Natural killer cell treated with Interleukin-12 subunit alpha and Interleukin-12 subunit beta and Interleukin-15 and Interleukin-18, amount 100 ng/mL, for 72 hours (primary cell): ENCODE data around the gene RPL32. TPM values are rescaled to one million over a fixed set of nuclear protein-coding genes. Genes with fewer than 3 reads are reported as not detected.
"Not testable (repeated sequence)": the region's sequence is repeated elsewhere in the genome, so short reads cannot be mapped to it uniquely, and the experiment has no call there.

Experiments used
- ATAC-seq, 2 donors: fragments of 150-1000 bp; cut with Tn5 transposase in 1 of 2; sonication (Bioruptor Pico), chemical (Tn5 transposase) in 1 of 2; 2 replicates each; pipeline ENCODE4 v1.10.0; 2021
- DNase-seq: peaks from one replicate; pipeline ENCODE4 v3.0.0; 2022; ENCODE audit warnings: low spot score
- H3K27ac Mint-ChIP-seq, 2 donors: 1 replicate in 1 of 2; 2 replicates in 1 of 2; pipeline ENCODE4 v1.8.0; 2022; ENCODE audit warnings: mixed read lengths in 2 of 2, mild to moderate bottlenecking in 1 of 2, moderate library complexity in 1 of 2
- H3K27me3 Mint-ChIP-seq, 2 donors: 1 replicate in 1 of 2; 2 replicates in 1 of 2; pipeline ENCODE4 v1.8.0; 2022; ENCODE audit warnings: mixed read lengths in 2 of 2
- H3K36me3 Mint-ChIP-seq: one replicate; pipeline ENCODE4 v1.8.0; 2022; ENCODE audit warnings: mixed read lengths
- H3K4me1 Mint-ChIP-seq, 2 donors: 1 replicate in 1 of 2; 2 replicates in 1 of 2; pipeline ENCODE4 v1.8.0; 2022; ENCODE audit warnings: low read depth in 2 of 2, mixed read lengths in 2 of 2, mild to moderate bottlenecking in 1 of 2
- H3K4me3 Mint-ChIP-seq: one replicate; pipeline ENCODE4 v1.8.0; 2022; ENCODE audit warnings: mixed read lengths
- H3K9me3 Mint-ChIP-seq: 2 replicates; pipeline ENCODE4 v1.8.0; 2022; ENCODE audit warnings: mixed read lengths
- total RNA-seq, 2 donors: library from RNA; stranded (reverse); gene quantifications; one replicate each; pipeline ENCODE4 v1.2.3, GENCODE V29; 2022

Gene RPL32
- total RNA-seq, 2 donors from 2014 or later = 1,132 to 1,133 TPM

DNA sequence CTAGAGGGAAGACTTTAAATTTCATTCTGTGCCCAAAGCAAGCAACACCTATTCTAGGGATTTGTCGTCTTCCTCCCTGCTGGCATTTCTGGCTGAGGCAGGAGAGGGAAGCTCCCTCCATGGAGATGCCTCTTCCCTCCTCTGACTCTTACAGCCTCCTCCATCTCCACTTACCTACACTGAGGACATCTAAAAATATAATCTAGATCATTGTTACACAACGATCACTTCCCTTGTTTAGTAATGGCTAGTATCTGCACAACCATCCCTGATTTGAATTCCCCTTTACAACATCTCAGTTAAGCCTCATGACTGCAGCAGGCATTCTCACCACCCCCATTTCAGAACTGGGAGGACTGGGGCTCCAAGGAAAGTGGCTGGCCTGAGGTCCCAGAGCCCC lies 12.5 kb upstream of the RPL32 start:
- not testable (repeated sequence) for DNase-seq, H3K4me1 Mint-ChIP-seq, H3K4me3 Mint-ChIP-seq

DNA sequence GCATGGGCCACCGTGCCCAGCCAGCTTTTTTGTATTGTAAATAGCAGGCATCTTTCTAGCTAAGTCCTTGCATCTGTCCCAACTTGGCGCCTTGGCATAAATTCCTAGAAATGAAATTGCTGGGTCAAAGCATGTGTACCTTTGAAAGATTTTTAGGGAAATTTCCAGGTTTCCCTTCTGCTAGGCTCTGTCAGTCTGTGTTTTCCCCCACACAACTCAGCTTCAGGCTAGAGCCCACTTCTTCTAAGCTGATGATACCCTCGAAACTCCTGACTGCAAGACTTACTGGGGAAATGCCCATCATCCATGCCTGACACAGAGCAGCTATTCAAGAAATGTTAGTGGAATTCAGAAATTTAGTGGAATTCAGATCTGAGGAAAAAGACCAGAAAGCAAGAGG lies 10.8 kb upstream of the RPL32 start:
- Mint-ChIP-seq H3K4me3 (no peak overlapping the region), H3K9me3 (no peaks in the 10 kb centered on the region), H3K36me3 (no peaks in the 10 kb centered on the region), H3K27me3 (peaks cover 4 to 8% of the 10 kb centered on the region in 2 donors), H3K27ac (no peak overlapping the region), H3K4me1 (no peaks in the 10 kb centered on the region)
- ATAC-seq (no peak), DNase-seq (no peak)

More for the DNA sequence above, 12.5 kb upstream of the RPL32 start:
- H3K9me3 Mint-ChIP-seq, H3K27me3 Mint-ChIP-seq, ATAC-seq, H3K36me3 Mint-ChIP-seq, H3K27ac Mint-ChIP-seq: not testable (repeated sequence)

DNA sequence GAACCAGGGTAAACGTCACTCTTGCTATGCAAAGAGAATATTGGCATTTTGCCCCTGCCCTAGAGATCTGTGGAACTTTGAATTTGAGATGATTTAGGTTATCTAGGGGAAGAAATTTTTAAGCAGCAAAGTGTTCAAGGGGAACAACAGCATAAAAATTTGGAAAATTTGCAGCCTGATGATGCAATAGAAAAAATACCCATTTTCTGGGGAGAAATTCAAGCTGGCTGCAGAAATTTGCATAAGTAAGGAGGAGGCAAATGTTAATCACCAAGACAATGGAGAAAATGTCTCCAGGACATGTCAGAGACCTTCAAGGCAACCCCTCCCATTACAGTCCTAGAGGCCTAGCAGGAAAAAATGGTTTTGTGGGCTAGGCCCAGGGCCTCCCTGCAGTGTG lies 4.4 kb upstream of the RPL32 start:
- H3K27me3 Mint-ChIP-seq = no peaks in the 10 kb centered on the region
- H3K9me3 Mint-ChIP-seq = no peaks in the 10 kb centered on the region
- H3K36me3 Mint-ChIP-seq = peaks cover under 1% of the 10 kb centered on the region
- peaks cover 1 to 4% of the 10 kb centered on the region in 2 donors for H3K4me1 Mint-ChIP-seq
- ATAC-seq (no peak), DNase-seq (no peak)
- no peak overlapping the region for H3K4me3 Mint-ChIP-seq
- H3K27ac Mint-ChIP-seq = no peak overlapping the region

DNA sequence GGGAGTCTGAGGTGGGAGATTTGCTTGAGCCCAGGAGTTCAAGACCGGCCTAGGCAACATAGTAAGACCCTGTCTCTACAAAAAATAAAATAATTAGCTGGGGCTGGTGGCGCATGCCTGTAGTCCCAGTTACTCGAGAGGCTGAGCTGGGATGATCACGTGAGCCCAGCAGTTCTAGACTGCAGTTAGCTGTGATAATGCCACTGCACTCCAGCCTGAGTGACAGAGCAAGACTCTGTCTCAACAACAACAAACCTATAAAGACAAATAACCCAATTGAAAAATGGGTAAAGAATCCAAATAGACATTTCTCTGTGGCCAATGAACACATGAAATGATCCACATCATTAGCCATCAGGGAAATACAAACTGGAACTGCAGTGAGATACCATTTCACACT lies 1.1 kb upstream of the RPL32 start:
- no peaks in the 10 kb centered on the region for H3K27me3 Mint-ChIP-seq
- H3K27ac Mint-ChIP-seq = peak overlapping the region; percentile 99 to 100
- no peaks in the 10 kb centered on the region for H3K9me3 Mint-ChIP-seq
- peaks cover 30% of the 10 kb centered on the region for H3K36me3 Mint-ChIP-seq
- no peak for DNase-seq
- peak overlapping the region; percentile 93 for H3K4me3 Mint-ChIP-seq
- ATAC-seq = no peak
- H3K4me1 Mint-ChIP-seq = peaks cover 35 to 36% of the 10 kb centered on the region in 2 donors

DNA sequence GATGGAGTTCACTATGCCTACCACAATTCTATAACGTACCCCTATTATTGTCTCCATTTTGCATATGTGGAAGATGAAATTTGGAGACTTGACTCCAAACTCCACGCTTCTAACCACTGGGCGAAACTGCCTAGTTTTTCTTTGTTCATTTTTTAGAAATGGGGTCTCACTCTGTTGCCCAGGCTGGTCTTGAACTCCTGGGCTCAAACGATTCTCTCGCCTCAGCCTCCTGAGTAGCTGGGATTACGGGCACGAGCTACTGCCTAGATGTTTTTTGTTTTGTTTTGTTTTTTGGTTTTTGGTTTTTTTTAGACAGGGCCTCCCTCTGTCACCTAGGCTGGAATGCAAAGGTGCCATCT lies 584 bp upstream of the RPL32 start:
- ATAC-seq = no peak
- DNase-seq = no peak
- Mint-ChIP-seq H3K36me3 (peaks cover 35% of the 10 kb centered on the region), H3K4me3 (peak overlapping the region; percentile 93), H3K9me3 (no peaks in the 10 kb centered on the region), H3K27ac (peak overlapping the region; percentile 99 to 100), H3K27me3 (no peaks in the 10 kb centered on the region), H3K4me1 (peaks cover 40 to 41% of the 10 kb centered on the region in 2 donors)

DNA sequence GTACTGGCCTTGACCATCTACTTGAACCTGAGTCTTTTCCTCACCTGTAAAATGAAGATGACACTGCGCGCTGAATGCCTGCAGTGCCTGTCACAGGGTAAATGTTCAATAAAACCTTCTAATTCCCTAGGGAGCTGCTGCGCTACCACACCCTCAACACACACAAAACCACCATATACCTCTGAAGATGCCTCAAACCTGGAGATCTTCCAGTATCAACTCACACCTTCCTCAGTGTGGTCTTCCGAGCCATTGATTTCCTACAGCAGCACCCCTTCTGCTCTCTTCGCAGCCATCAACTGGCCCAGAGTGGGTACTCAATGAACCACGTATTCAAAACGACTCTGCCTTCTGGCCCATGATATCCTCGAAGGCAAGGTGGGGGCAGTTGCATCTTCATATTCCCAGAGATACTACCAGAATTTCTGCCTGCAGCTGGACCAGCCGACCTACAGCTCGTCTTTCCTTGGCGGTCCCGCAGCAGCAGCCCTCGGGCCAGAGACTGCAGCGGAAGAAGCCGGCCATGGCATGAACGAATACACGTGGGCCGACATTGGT lies 695 bp downstream of the RPL32 start:
- Mint-ChIP-seq H3K4me3 (peak overlapping the region; percentile 93), H3K9me3 (no peaks in the 10 kb centered on the region), H3K27me3 (no peaks in the 10 kb centered on the region), H3K36me3 (peaks cover 41% of the 10 kb centered on the region), H3K4me1 (peaks cover 44 to 48% of the 10 kb centered on the region in 2 donors), H3K27ac (peak overlapping the region; percentile 99 to 100)
- ATAC-seq = peak; percentile 55 to 62
- no peak for DNase-seq

DNA sequence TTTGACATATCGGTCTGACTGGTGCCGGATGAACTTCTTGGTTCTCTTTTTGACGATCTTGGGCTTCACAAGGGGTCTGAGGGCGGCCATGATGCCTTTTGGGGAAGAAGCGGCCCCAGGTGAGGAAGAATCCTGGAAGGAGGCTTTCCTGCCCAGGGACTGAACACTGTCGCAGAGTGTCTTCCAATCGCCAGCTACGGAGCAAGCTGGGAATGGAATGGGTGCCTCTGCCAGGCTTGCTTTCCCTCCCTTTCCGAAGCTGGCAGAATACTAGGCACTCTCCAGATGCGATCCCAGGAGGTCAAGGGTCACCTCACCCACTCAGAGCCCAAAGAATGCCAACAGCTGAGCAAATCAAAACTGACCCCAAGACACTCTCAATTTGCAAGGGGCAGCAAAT lies 1.2 kb downstream of the RPL32 start:
- H3K9me3 Mint-ChIP-seq, DNase-seq, H3K27me3 Mint-ChIP-seq, ATAC-seq: not testable (repeated sequence)
- Mint-ChIP-seq H3K27ac (peak overlapping the region; percentile 99 to 100), H3K4me1 (peaks cover 44 to 48% of the 10 kb centered on the region in 2 donors), H3K36me3 (peaks cover 41% of the 10 kb centered on the region), H3K4me3 (peak overlapping the region; percentile 93)

DNA sequence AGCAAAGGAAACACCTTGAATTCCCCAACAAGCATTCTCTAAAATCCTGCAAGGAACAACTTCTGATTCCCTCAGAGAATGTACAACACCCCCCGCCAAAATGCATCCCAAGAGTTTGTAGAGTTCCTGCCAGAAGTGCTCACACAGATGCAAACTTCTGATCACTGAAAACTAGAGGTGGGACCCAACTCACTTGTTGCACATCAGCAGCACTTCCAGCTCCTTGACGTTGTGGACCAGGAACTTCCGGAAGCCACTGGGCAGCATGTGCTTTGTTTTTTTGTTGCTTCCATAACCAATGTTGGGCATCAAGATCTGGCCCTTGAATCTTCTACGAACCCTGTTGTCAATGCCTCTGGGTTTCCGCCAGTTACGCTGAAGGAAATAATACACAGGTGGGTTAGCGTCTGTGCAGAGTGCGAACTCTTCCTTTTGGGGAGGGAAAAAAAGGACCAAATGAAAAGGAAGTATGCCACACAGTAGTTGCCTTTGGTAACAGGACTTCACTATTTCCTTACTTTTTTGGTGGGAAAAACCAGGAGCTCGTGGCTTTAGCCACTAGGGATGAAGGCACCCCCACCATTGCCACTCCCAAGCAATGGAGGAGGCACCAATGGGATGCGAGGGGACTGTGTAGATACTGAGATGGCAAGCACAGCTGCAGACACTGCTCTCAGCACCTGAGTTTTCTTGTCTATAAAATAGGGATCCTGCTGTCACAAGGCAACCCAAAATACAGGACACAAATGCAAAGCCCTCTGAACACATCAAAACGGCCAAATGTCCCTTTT lies 2.0 kb downstream of the RPL32 start:
- H3K27me3 Mint-ChIP-seq = no peaks in the 10 kb centered on the region
- H3K4me3 Mint-ChIP-seq = peak overlapping the region; percentile 93
- peaks cover 41% of the 10 kb centered on the region for H3K36me3 Mint-ChIP-seq
- peak overlapping the region; percentile 99 to 100 for H3K27ac Mint-ChIP-seq
- H3K4me1 Mint-ChIP-seq = peaks cover 44 to 47% of the 10 kb centered on the region in 2 donors
- H3K9me3 Mint-ChIP-seq = no peaks in the 10 kb centered on the region
- DNase-seq (no peak), ATAC-seq (no peak)

DNA sequence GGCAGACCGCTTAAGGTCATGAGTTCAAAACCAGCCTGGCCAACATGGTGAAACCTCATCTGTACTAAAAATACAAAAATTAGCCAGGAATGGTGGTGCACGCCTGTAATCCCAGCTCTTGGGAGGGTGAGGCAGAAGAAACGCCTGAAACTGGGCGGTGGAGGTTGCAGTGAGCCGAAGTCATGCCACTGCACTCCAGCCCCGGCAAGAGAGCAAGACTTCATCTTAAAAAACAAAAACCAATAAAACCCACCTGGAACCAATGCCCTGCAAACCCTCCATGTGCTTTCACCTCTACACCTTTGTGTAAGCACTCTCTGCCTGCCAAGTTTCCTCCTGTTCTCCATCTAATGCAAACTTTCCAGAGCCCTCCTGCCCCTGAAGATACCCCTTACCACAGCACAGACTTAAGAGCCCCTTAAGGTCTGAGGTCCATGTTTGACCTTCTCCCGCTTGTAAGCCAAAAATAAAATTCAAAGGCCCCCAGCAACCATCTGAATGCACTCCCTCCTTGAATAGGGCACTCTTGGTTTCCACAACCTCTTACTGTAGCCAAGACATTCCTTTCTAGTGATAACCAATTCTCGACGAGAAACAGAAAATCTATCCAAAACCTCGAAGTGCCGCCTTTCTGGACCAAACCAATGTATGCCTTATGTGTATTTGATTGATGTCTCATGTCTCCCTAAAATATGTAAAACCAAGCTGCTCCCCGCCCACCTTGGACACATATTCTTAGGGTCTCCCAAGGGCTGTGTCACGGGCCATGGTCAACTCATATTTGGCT lies 3.0 kb downstream of the RPL32 start:
- H3K36me3 Mint-ChIP-seq = peaks cover 45% of the 10 kb centered on the region

DNA sequence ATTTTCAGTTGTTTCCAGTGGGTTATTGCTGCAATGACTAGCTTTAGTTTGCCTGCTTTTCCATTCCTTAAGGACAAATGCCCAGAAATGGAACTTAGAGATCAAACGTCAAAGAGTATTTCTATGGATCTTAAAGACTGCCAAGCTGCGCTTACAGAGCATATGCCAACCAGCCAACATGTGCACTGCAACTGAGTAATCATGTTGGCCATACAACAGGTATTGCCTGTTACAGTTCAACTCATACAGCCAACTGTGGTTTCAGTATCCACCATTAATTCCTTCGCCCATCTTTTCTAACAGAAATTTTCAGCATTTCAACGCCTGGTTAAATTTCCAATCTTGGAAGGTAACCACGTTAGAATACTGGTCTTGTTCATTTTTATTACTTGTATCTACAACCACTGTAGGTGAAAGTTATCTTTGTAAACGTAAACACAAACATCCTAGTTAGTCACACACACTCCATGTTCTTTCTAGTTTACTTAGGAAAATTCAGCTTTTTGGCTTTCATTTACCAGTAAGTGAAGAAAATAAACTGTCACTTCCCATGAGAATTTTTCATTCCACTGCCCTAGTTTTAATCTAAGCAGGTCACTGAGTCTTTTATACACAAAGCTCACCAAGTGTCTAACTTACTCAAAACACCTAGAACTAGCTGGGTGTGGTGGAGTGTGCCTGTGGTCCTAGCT lies 3.9 kb downstream of the RPL32 start:
- ATAC-seq (no peak), DNase-seq (no peak)
- Mint-ChIP-seq H3K27ac (peak overlapping the region; percentile 57 to 99), H3K9me3 (no peaks in the 10 kb centered on the region), H3K36me3 (peaks cover 45% of the 10 kb centered on the region), H3K27me3 (no peaks in the 10 kb centered on the region), H3K4me1 (peaks cover 47 to 51% of the 10 kb centered on the region in 2 donors), H3K4me3 (peak overlapping the region; percentile 93)

More for the DNA sequence above, 3.0 kb downstream of the RPL32 start:
- Mint-ChIP-seq H3K27ac (peak overlapping the region; percentile 99 to 100), H3K9me3 (no peaks in the 10 kb centered on the region), H3K27me3 (no peaks in the 10 kb centered on the region), H3K4me3 (peak overlapping the region; percentile 93), H3K4me1 (peaks cover 44 to 47% of the 10 kb centered on the region in 2 donors)
- DNase-seq = no peak
- ATAC-seq = no peak

DNA sequence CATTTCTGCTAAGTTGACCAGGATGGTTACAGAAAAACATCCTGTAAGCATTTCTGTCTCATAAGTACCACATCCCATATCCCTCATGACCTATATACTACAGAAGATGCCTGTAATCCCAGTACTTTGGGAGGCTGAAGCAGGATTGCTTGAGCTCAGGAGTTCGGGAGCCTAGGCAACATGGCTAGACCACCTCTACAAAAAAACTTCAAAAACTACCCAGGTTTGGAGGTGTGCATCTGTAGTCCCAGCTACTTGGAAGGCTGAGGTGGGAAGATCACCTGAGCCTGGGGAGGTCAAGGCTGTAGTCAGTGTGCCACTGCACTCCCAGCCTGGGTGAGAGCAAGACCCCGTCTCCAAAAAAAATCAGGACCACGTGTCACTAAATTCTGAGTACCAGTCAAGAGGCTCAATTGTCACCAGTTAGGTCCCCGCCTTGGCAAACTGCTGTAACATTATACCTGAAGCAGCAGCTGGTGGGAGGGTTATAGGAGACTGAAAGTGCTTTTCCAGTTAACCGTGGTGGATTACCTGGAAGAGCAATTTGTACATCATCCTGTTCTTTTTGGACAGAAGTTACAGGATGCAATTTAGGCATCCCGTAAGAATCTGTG lies 6.2 kb downstream of the RPL32 start:
- Mint-ChIP-seq H3K36me3 (peaks cover 38% of the 10 kb centered on the region), H3K27ac (no peak overlapping the region), H3K9me3 (no peaks in the 10 kb centered on the region), H3K4me3 (no peak overlapping the region), H3K27me3 (no peaks in the 10 kb centered on the region), H3K4me1 (peaks cover 43% of the 10 kb centered on the region in 2 donors)
- DNase-seq (no peak), ATAC-seq (no peak)

DNA sequence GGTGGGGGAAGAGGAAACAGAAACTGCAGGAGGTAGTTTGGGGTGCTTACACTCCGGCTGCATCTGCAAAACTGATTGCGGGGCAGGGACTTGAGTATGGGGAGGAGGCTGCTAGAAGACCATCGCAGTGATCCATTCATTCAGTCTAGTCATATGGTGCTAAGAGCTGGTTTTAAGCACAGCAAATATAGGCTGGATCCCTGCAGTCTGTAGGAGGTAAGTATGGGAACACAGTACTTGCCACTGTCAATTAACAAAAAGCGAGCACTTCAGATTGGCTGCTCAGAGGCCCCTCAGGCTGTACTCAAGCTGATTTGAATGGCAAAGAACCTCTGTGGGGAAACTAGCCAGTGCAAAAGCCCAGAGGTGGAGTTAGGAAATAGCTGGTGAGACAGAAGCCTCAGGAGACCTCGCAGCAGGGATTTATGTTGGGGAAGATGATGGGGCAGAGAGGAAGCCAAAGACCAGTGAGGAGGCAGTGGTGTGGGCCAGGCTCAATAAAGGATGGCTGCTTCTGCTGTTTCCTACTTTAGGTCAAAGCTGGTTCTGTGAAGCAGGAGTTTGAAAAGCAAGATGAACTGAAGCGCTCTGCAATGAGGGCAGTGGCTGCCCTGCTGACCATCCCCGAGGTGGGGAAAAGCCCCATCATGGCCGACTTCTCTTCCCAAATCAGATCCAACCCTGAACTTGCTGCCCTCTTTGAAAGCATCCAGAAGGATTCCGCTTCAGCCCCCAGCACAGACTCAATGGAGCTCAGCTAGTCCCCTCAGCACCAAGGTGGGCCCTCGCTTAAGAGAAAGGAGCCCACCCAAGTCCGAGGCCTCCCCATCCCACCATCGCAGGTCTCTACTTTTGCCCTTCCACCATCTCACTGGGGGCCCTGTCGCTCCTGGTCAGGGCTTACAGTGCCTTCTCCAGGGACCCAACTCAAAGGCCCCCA lies 7.9 kb downstream of the RPL32 start:
- no peaks in the 10 kb centered on the region for H3K9me3 Mint-ChIP-seq
- ATAC-seq (no peak), DNase-seq (no peak)
- H3K36me3 Mint-ChIP-seq = peaks cover 23% of the 10 kb centered on the region
- no peak overlapping the region for H3K27ac Mint-ChIP-seq
- H3K27me3 Mint-ChIP-seq = no peaks in the 10 kb centered on the region
- H3K4me1 Mint-ChIP-seq = peaks cover 26% of the 10 kb centered on the region in 2 donors
- no peak overlapping the region for H3K4me3 Mint-ChIP-seq
